GM18951 (cell line): Measurements from ENCODE around the gene SLC36A2.

Experiments
- POLR2A ChIP-seq: IDR thresholded peaks from 4 replicates; pipeline ENCODE4 v1.6.1; 2011; ENCODE audit warnings: mild to moderate bottlenecking; ENCODE audit not compliant: insufficient read length, insufficient read depth; ENCODE audit errors: extremely low read depth
- in situ Hi-C: fragments of 300-500 bp; cut with MboI; formaldehyde crosslinking; loops from one replicate; pipeline ENCODE4 v1.12.0; 2022; ENCODE audit warnings: low sequenced_read_pairs, mixed read lengths, inconsistent platforms; ENCODE audit not compliant: unreplicated experiment

SLC36A2 gene

GRCh38 chr5:151288180-151288579, 59.2 kb downstream of the SLC36A2 start:
- in situ Hi-C loops, result no loop called here
- no peak for TF ChIP-seq POLR2A

DNA sequence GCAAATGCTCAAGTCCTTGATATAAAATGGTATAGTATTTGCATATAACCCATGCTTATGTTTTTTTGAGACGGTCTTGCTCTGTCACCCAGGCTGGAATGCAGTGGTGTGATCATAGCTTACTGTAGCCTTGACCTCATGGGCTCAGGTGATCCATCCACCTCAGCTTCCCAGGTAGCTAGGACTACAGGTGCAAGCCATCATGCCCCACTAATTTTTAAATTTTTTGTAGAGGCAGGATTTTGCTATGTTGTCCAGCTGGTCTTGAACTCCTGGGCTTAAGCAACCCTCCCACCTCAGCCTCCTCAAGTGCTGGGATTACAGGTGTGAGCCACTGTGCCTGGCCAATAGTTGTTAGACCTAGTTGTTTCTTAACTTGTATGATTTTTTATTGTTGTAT, 61.1 kb downstream of the SLC36A2 start:
- in situ Hi-C loops, result no loop called here

DNA sequence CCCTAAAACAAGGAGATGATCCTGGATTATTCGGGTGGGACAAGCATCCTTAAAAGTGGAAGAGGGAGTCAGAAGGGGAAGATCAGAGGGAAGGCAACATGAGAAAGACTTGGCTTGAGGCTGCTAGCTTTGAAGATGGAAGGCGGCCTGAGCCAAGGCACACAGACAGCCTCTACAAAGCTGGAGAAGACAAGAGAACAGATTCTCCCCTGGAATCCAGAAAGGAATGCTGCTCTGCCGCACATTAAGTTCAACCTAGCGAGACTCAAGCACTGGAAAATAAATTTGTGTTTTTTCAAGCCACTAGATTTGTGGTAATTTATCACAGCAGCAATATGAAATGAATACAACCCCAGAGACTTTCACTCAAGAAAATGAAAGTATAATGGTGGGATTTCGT, 61.7 kb downstream of the SLC36A2 start:
- no peak for TF ChIP-seq POLR2A
- in situ Hi-C loops, result no loop called here

More for the DNA sequence above, 61.1 kb downstream of the SLC36A2 start:
- TF ChIP-seq POLR2A, result no peak

GRCh38 chr5:151284392-151284967, 62.9 kb downstream of the SLC36A2 start:
- in situ Hi-C loops, result no loop called here
- no peak for TF ChIP-seq POLR2A

DNA sequence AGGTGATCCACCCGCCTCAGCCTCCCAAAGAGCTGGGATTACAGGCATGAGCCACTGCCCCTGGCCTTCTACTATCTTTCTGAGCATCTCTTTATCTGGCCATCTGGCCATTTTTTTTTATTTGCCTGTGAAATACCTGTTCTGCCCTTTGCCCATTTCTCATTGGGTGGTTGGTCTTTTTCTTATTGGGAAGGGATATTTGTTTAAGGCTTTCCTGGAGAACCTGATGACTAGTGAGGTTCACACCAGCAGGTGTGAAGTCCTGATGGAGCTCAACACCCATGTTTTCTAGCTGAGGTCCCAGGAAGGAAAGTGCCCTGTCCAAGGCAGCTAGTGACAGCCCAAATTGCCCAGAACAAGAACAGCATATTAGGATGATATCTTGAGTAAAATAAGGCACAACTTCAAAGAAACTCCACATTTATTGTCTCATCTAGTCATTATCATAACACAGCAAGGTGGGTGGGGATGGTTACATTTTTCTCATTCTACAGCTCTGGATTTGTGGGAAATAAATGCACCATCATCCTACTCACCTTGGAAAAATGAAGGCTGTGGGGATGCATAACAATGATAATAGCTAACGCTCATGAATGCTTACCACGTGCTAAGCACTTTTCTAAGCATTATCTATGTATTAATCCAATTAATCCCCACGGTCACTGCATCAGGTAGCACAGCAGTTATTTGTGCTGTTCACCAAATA, 64.1 kb downstream of the SLC36A2 start:
- in situ Hi-C loops, result no loop called here
- TF ChIP-seq POLR2A, result no peak

DNA sequence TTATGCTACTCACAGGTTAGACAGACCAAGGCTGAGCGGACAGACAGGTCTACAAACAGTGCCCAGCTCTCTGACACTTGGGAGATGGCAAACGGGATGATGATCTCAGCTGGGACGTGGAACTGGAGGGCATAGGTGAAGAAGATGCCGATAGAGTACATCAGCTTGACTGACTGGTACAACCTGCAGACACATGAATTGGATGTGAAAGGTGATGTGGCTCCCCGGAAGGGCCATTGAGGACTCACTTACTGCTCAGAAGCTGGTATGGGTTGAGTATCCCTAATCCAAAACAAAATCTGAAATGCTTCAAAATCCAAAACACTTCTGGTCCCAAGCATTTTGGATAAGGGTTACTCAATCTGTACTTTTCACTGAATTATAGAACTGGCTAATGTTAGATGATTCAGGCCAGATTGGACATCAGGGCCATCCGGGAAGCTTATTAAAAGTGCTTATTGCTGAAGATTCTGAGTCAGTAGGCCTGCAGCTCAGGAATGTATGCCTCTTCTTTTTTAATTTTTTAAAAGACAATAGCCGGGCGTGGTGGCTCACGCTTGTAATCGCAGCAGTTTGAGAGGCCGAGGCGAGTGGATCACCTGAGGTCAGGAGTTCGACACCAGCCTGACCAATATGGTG, 66.2 kb downstream of the SLC36A2 start:
- TF ChIP-seq POLR2A, result no peak
- in situ Hi-C loops, result no loop called here

DNA sequence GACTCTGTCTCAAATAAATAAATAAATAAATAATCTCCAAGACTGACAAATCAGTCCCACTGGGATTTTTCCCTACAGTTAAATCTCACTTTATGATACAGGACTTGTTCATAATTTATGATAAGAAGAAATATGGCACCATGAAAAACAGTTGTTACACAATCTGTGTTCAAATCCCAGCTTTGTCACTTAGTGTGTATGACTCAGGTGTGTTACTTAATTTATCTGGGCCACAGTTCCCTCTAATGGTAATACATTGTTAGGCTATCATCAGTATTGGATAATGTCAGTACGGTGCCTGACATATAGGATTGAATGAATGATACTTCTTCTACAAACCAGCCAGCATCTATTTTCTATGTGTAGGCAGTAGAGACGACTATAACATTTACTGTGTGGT, 66.9 kb downstream of the SLC36A2 start:
- TF ChIP-seq POLR2A, result no peak
- in situ Hi-C loops, result no loop called here

- TF ChIP-seq POLR2A, result no peak
- in situ Hi-C loops, result no loop called here
These were observed 68.5 kb downstream of the SLC36A2 start for GRCh38 chr5:151278845-151279244.

DNA sequence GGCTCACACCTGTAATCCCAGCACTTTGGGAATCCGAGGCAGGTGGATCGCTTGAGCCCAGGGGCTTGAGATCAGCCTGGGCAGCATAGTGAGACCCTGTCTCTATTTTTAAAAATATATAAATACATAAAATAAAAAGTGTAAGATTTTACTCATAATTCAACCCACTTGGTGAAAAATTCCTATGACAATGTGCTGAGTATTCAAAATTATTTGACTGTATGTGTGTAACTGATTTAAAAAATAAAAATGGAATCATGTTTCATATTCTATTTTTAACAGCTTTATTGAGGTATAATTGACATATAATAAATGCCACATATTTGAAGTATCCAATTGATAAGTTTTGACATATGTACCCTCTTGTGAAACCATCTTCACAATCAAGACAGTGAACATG, 71.6 kb downstream of the SLC36A2 start:
- no peak for TF ChIP-seq POLR2A

DNA sequence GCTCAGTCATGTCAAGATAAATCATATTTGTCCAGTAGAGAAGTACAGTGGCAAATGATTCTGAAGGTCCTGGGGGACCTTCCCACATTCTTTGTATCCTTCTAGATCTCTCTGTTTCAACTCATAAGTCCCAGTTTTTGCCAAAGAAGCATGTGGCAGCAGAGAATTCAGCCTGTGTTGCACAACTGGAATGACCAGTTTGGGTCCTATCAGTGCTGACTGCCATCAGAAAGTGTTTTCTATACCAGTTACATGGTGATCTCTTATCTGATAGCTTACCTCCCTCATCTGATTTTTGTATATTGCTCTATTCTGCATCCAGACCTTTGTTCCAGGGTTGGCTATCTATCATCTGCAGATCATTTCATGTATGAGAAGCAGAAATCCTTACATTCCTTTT, 72.7 kb downstream of the SLC36A2 start:
- TF ChIP-seq POLR2A, result no peak
- in situ Hi-C loops, result no loop called here

More for the DNA sequence above, 71.6 kb downstream of the SLC36A2 start:
- in situ Hi-C loops, result no loop called here

GRCh38 chr5:151271336-151271735, 76.0 kb downstream of the SLC36A2 start:
- TF ChIP-seq POLR2A, result no peak
- in situ Hi-C loops, result no loop called here

DNA sequence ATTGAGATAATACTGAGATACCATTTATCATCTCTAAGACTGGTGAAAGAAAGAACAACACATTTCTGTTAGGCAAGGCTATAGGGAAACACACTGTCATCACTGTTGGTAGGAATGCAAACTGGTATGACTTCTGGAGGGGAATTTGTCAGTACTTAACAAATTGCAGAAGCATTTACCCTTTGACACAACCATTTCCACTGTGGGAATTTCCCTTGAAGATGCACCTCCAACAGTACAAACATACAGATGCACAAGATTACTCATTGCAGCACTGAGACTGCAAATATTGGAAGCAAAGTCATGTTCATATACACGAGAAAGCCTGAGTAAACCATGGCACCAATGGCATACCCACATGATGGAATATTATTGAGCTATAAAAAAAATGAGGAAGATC, 76.8 kb downstream of the SLC36A2 start:
- no peak for TF ChIP-seq POLR2A
- in situ Hi-C loops, result no loop called here

- no peak for TF ChIP-seq POLR2A
- in situ Hi-C loops, result no loop called here
These were observed 79.7 kb downstream of the SLC36A2 start for GRCh38 chr5:151267491-151268260.
